GM21619 (cell line): Measurements from ENCODE around the gene PTPA.
"Not testable (repeated sequence)": the region's sequence is repeated elsewhere in the genome, so short reads cannot be mapped to it uniquely, and the experiment has no call there.

Experiments used
- ATAC-seq: cut with Tn5 transposase; IDR thresholded peaks from one replicate; pipeline ENCODE4 v1.9.1; 2021; ENCODE audit not compliant: unreplicated experiment

PTPA gene

GRCh38 chr9:129175825-129176633, 64.8 kb downstream of the PTPA start:
- no peak for ATAC-seq

- ATAC-seq: no peak
Observed at GRCh38 chr9:129176701-129177442, 65.7 kb downstream of the PTPA start.

GRCh38 chr9:129177443-129177790, 66.2 kb downstream of the PTPA start:
- peak; percentile 13 for ATAC-seq

GRCh38 chr9:129177791-129178567, 66.8 kb downstream of the PTPA start, which contains the start of gene IER5L:
Gene IER5L (minus strand): TSS chr9:129178261. CDS start chr9:129178052, 209 bp downstream.
- ATAC-seq: peak; percentile 76

- ATAC-seq: no peak
Observed at GRCh38 chr9:129178568-129179382, 67.6 kb downstream of the PTPA start.

- ATAC-seq: no peak
Observed at GRCh38 chr9:129181246-129181645, 70.0 kb downstream of the PTPA start.

- no peak for ATAC-seq
Observed at GRCh38 chr9:129182122-129182521, 70.9 kb downstream of the PTPA start.

- no peak for ATAC-seq
Observed at GRCh38 chr9:129182625-129183494, 71.6 kb downstream of the PTPA start.

- ATAC-seq: no peak
Observed at GRCh38 chr9:129183495-129184218, 72.4 kb downstream of the PTPA start.

GRCh38 chr9:129184219-129184524, 73.0 kb downstream of the PTPA start:
- ATAC-seq: no peak

- no peak for ATAC-seq
Observed at GRCh38 chr9:129184596-129185122, 73.4 kb downstream of the PTPA start.

GRCh38 chr9:129185402-129185801, 74.2 kb downstream of the PTPA start:
- no peak for ATAC-seq

GRCh38 chr9:129185991-129186390, 74.8 kb downstream of the PTPA start:
- no peak for ATAC-seq

- ATAC-seq: no peak
Observed at GRCh38 chr9:129187042-129187441, 75.8 kb downstream of the PTPA start.

GRCh38 chr9:129189971-129190370, 78.8 kb downstream of the PTPA start:
- ATAC-seq: not testable (repeated sequence)

GRCh38 chr9:129191234-129191633, 80.0 kb downstream of the PTPA start:
- no peak for ATAC-seq

- ATAC-seq: no peak
Observed at GRCh38 chr9:129193655-129194054, 82.4 kb downstream of the PTPA start.

- ATAC-seq: no peak
Observed at GRCh38 chr9:129194221-129194620, 83.0 kb downstream of the PTPA start.

GRCh38 chr9:129195606-129196005, 84.4 kb downstream of the PTPA start:
- no peak for ATAC-seq
